Activated CD8-positive, alpha-beta memory T cell treated with anti-CD3 and anti-CD28 coated beads for 48 hours (primary cell): Measurements from ENCODE around the gene ACSL5.
"Not testable (repeated sequence)": the region's sequence is repeated elsewhere in the genome, so short reads cannot be mapped to it uniquely, and the experiment has no call there.

Experiments used
- DNase-seq, 3 experiments: peaks; one replicate each; pipeline ENCODE4 v3.0.0-alpha.2; 2020; ENCODE audit warnings: low read depth in 2 of 3, low spot score in 2 of 3

Gene ACSL5

DNA sequence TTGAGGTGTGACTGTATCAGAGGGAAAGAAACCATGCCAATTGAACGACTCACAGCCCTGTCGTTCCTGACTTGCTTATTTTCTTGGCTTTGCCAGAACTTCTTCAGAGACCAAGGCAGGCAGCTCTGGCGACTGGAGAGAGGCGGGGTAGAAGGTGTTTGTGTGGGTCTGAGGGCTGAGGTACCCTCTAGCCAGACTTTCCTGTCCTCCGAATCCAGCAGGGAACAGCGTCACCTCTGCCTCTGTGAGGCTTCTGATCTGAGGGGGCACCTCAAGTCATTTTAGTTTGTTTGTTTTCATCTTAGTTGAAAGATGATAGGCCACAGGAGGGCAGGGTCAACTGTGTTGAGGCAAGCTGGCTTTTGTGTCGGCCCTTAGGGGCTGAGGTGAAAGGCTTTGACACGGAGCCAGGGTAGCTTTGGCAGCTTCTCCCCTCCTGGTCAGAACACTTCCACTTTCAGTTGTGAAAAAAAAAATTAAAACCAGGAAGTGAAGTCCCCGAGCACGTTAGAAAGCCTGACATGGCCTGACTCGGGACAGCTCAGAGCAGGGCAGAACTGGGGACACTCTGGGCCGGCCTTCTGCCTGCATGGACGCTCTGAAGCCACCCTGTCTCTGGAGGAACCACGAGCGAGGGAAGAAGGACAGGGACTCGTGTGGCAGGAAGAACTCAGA is 1.9 kb downstream of the ACSL5 start:
- peak in 1 of 3 experiments; percentile 15 for DNase-seq

GRCh38 chr10:112376396-112376790 is 2.5 kb downstream of the ACSL5 start:
- no peak for DNase-seq

GRCh38 chr10:112377116-112377515 is 3.2 kb downstream of the ACSL5 start:
- not testable (repeated sequence) for DNase-seq

DNA sequence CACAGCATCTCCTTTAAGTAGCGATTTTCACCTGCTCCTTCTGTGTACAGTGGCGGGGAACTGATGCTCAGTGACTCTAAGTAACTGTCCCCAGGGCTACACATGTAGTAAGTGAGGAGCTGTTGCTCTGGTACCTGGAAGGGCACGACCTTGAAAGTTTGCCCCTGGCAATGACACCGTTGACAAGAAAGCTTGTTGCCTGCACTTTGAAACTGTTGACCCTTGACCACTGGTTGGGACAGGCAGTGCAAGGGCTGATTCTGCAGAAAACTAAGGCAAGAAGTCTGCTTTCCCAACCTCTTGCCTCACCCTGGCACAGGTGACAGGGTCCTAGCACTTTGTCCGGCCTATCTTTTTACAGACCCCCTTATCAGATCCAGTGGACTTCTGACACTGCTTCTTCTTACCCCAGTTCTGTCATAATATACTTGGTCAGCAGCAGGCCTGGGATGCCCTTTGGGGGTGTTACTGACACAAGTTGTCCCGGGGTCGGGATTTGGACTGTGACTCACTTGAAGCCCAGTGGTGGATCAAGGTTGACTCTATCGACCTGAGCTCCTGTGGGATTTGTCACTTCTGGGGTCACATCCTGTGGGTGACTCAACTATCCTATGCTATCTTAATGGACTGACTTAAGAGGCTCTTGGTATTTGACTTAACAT is 5.8 kb downstream of the ACSL5 start:
- no peak for DNase-seq

DNA sequence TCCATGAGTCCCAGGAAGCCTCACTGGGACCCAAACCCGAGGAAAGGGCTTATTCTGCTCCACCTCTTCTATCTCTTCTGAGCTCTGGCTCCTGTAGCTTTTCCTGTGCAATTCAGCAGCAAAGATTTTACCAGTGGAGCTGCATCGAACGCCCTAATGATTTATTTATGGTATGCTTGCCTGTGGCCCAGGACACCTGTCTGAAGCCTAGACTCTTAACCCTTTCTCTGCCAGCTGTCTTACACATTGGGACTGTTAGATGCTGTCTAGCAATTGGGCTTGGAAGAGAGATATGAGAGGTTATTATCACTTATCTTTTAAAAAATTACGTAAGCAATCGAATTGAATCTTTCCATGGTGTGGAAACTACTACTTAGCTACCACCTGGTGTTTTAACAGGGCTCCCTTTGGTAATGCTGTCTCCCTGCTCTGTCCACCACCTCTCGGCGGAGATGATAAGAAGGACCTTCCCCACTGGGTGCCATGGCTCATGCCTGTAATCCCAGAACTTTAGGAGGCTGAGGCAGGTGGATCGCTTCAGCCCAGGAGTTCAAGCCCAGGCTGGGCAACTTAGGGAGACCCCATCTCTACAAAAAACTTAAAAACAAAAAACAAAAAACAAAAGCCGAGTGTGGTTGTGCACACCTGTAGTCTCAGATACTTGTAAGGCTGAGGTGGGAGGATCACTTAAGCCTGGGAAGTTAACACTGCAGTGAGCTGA is 8.8 kb downstream of the ACSL5 start:
- DNase-seq, result no peak

- DNase-seq, result no peak
Measured at GRCh38 chr10:112383325-112383724, 9.4 kb downstream of the ACSL5 start.

GRCh38 chr10:112384141-112384540 is 10.2 kb downstream of the ACSL5 start:
- DNase-seq, result no peak

GRCh38 chr10:112385201-112385600 is 11.3 kb downstream of the ACSL5 start:
- no peak for DNase-seq

DNA sequence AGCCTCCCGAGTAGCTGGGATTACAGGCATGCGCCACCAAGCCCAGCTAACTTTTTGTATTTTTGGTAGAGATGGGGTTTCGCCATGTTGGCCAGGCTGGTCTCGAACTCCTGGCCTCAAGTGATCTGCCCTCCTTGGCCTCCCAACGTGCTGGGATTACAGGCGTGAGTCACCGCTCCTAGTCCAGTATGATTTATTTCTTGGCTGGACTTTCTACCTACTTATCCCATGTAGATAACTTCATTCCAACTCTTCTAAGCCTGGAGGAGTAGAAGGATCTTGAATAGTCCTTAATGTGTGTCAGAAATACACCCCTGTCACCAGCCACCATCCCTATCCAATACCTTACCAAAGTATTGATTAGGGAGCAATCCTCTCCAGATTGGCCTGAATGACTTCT is 14.1 kb downstream of the ACSL5 start:
- not testable (repeated sequence) for DNase-seq

DNA sequence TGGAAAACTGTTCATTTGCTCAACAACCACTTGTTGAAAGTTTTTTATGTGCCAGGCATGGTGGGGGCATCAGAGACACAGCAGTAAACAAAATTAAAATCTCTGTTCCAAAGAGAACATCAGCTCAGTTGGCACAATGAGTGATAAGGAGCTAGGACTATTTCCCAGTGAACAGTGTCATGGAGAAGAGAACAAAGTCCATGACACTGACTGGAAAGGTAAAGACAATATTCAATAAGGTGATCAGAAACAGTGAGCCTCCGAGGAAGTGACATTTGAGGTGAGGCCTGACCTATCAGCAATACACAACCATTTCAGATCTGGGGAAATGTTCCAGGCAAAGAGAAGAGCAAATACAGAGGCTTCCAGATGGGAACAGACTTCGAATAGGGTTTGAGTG is 14.6 kb downstream of the ACSL5 start:
- no peak for DNase-seq

GRCh38 chr10:112389271-112389822 is 15.4 kb downstream of the ACSL5 start:
- peak in 1 of 3 experiments; percentile 21 for DNase-seq

DNA sequence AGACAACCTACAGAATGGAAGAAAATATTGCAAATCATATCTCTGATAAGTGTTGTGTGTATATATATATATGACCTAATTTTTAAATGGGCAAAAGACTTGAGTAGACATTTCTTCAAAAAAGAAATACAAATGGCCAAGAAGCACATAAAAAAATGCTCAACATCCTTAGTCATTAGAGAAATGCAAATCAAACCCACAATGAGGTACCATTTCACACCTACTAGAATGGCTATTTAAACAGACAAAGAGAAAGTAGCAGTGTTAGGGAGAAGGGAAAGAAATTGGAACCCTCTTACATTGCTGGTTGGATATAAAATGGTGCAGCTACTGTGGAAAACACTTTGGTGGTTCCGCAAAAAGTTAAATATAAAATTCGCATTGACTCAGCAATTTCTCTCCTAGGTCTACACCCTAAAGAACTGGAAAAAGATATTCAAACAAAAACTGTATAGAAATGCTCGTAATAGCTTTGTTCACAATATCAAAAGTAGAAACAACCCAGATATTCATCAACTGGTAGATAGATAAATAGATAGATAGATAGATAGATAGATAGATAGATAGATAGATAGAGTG is 16.3 kb downstream of the ACSL5 start:
- DNase-seq, result no peak

DNA sequence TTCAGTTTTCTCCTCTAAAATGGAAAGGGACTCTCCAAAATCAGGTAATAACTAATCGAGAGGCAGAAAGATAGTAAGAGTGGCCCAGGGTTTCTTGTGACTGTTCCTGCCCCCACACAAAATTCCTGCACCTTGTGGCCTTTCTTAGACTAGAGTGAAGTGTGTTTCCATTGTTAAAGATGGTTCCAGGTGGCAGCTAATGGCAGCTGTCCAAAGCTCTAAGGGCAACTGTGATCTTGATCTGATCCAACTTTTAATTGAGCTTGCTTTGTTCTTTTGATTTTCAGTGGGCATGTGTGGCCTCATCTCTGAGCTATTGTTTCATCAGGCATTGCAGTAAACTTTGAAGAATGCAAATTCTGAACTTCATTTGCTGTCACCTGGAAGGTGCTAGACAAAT is 19.4 kb downstream of the ACSL5 start:
- no peak for DNase-seq

DNA sequence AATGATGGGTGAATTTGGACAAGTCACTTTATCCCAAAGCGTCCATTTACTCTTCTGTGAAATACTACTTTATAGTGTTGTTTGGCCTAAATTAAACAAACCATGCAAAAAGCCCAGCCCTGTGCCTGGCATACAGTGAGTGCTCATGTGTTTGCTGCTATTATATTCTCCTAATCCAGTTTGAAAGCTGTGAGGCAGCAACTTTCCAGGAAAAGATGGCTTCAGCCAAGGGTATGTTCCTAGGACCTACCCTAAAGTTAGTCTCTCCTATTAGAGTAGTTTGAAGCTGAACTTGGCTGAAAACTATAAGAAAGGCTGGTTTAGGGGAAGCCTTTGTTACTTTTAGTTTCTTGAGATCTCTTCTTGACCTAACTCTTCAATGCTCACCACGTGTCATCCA is 19.9 kb downstream of the ACSL5 start:
- DNase-seq, result no peak

DNA sequence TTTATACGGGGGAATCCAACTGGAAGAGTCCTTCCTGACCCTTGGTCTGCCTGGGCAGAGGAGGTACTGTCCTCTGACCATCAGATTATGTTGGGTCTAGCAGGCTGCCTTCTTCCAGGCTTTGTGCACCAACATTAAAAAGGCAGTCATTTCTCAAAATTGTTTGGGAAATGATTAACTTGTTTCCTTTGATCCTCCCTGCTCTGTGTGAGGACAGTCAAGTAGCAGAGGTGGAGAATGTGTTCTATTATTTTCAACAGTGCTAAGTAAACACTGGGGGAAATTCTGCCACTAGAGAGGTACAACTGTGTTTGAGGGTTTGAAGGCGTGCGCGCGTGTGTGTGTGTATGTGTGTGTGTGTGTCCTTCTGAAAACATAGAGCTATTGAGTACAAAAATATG is 20.6 kb downstream of the ACSL5 start:
- DNase-seq, result no peak

GRCh38 chr10:112395809-112396530 is 22.1 kb downstream of the ACSL5 start:
- DNase-seq, result no peak

DNA sequence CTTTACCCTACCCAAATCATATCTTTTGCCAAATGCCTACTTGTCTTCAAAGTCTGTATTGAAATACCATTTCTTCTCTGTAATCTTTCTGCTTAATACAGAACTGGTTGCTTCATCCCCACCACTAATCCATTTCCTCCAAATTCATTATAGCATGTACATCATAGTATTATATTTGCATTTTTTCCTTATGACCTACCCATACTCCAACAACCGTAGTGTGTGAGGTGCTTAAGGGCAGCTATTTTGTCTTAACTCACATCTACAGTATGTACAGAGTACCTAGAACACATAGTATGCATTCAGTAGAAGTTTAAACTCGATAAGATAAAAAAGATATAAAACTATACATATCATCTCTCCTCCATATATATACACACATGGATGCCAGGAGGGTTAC is 23.7 kb downstream of the ACSL5 start:
- DNase-seq, result no peak

DNA sequence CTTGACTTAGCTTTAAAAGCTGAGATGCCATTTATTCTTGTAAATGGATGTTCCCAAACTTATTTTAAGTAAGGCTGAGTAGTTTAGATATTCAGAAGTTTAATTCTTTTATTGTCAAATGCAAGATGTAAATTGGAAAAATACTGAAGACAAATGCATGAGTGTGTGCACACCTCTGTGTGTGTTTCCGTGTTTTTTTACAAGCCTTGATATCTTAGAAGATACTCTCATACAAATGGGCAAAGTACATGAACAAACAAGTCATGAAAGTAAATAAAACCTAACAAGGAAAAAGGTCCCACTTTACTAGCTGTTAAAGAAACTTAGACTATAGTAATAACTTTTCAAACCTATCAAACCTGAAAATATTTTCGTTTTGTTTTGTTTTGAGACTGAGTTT is 29.0 kb downstream of the ACSL5 start:
- no peak for DNase-seq

DNA sequence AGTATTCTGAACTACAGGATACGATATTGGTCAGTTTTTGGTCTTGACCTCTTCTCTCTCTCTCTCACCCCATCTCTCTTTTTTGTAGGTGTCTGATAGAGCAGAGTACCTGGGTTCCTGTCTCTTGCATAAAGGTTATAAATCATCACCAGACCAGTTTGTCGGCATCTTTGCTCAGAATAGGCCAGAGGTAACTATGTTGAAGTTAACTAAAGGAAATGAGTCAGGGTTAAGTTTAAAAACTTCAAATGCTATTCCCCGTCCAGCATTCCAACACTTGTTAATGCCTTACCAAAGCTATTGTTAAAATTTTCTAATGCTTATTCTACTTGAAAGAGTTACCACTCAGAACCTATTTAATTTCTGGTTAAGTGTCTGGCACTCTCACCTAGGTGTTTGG is 30.7 kb downstream of the ACSL5 start:
- DNase-seq, result no peak

DNA sequence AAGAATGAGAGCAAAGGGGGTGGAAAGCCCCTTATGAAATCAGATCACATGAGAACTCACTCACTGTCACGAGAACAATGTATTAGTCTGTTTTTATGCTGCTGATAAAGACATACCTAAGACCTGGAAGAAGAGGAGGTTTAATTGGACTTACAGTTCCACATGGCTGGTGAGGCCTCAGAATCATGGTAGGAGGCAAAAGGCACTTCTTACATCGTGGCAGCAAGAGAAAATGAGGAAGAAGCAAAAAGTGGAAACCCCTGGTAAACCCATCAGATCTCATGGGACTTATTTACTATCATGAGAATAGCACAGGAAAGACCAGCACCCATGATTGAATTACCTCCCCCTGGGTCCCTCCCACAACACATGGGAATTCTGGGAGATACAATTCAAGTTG is 32.9 kb downstream of the ACSL5 start:
- DNase-seq, result not testable (repeated sequence)

DNA sequence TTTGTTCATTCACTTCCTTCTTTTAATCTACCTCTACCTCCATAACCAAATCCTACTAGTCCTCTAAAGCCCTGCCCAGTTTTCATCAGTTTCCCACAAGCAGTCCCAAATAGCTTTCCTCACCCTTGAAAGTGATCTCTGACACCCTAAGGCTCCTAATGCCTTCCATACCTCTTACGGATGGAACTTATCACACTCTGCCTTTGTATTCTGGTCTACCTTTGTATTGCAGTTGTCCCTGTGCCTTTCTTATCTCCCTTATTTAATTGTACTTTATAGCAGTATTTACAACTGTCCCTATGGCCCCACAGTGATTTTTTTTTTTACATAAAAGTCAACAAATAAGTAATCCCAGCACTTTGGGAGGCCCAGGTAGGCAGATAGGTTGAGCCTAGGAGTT is 33.8 kb downstream of the ACSL5 start:
- DNase-seq, result no peak
